HG03159 (cell line): ENCODE measurements around the gene CMTM7.
"Not testable (repeated sequence)": the region's sequence is repeated elsewhere in the genome, so short reads cannot be mapped to it uniquely, and the experiment has no call there.

Experiments used
- ATAC-seq: cut with Tn5 transposase; IDR thresholded peaks from one replicate; pipeline ENCODE4 v1.9.1; 2021; ENCODE audit warnings: mild to moderate bottlenecking, moderate library complexity; ENCODE audit not compliant: unreplicated experiment

Gene CMTM7

GRCh38 chr3:32456429-32457130 is 64.9 kb downstream of the CMTM7 start:
- ATAC-seq: no peak

GRCh38 chr3:32457971-32458471 is 66.4 kb downstream of the CMTM7 start:
- ATAC-seq: no peak

- no peak for ATAC-seq
Observed at GRCh38 chr3:32459450-32459849, 67.8 kb downstream of the CMTM7 start.

- peak; percentile 95 for ATAC-seq
Observed at GRCh38 chr3:32460031-32460749, 68.5 kb downstream of the CMTM7 start.

- ATAC-seq: not testable (repeated sequence)
Observed at GRCh38 chr3:32460817-32461496, 69.3 kb downstream of the CMTM7 start.

- not testable (repeated sequence) for ATAC-seq
Observed at GRCh38 chr3:32462191-32462986, 70.7 kb downstream of the CMTM7 start.

GRCh38 chr3:32463415-32463814 is 71.8 kb downstream of the CMTM7 start:
- ATAC-seq: not testable (repeated sequence)

- not testable (repeated sequence) for ATAC-seq
Observed at GRCh38 chr3:32464726-32465125, 73.1 kb downstream of the CMTM7 start.

GRCh38 chr3:32466808-32467207 is 75.2 kb downstream of the CMTM7 start:
- not testable (repeated sequence) for ATAC-seq

GRCh38 chr3:32467333-32468070 is 75.8 kb downstream of the CMTM7 start:
- peak; percentile 74 for ATAC-seq

GRCh38 chr3:32469151-32469874 is 77.7 kb downstream of the CMTM7 start:
- ATAC-seq: peak; percentile 22

GRCh38 chr3:32470362-32470761 is 78.7 kb downstream of the CMTM7 start:
- ATAC-seq: no peak

- ATAC-seq: no peak
Observed at GRCh38 chr3:32471246-32471645, 79.6 kb downstream of the CMTM7 start.

GRCh38 chr3:32472151-32472550 is 80.5 kb downstream of the CMTM7 start:
- not testable (repeated sequence) for ATAC-seq

GRCh38 chr3:32474201-32474600 is 82.5 kb downstream of the CMTM7 start:
- ATAC-seq: no peak

- ATAC-seq: no peak
Observed at GRCh38 chr3:32480604-32481003, 89.0 kb downstream of the CMTM7 start.

- ATAC-seq: no peak
Observed at GRCh38 chr3:32481791-32482631, 90.4 kb downstream of the CMTM7 start.

- ATAC-seq: no peak
Observed at GRCh38 chr3:32482693-32483092, 91.0 kb downstream of the CMTM7 start.

GRCh38 chr3:32483772-32484171 is 92.1 kb downstream of the CMTM7 start:
- ATAC-seq: no peak
